HAP-1 (cell line): ENCODE results near the gene TADA2B.

Experiments
- DNase-seq, 2 experiments: peaks; one replicate each; pipeline ENCODE4 v3.0.0-alpha.2; 2016 to 2020; ENCODE audit warnings: low spot score in 2 of 2
- H3K27me3 ChIP-seq: fragments of 250-450 bp; sonication (Bioruptor Pico); 2 replicates; pipeline ENCODE4 v1.5.1; 2020; ENCODE audit warnings: low read depth, mild to moderate bottlenecking, moderate library complexity
- H3K36me3 ChIP-seq: fragments of 250-450 bp; sonication (Bioruptor Pico); replicated peaks from 2 replicates; pipeline ENCODE4 v1.5.1; 2020; ENCODE audit warnings: mild to moderate bottlenecking
- H3K4me1 ChIP-seq: fragments of 250-450 bp; sonication (Bioruptor Pico); 2 replicates; pipeline ENCODE4 v1.5.1; 2020; ENCODE audit warnings: mild to moderate bottlenecking
- H3K4me3 ChIP-seq: fragments of 250-450 bp; sonication (Bioruptor Pico); 2 replicates; pipeline ENCODE4 v1.5.1; 2020; ENCODE audit warnings: mild to moderate bottlenecking, moderate library complexity
- H3K9me3 ChIP-seq: fragments of 250-450 bp; sonication (Bioruptor Pico); 2 replicates; pipeline ENCODE4 v1.5.1; 2020; ENCODE audit warnings: mild to moderate bottlenecking, moderate library complexity
- in situ Hi-C: fragments of 300-500 bp; cut with MboI; formaldehyde crosslinking; loops from 3 replicates; pipeline ENCODE4 v1.14.3; 2020; ENCODE audit warnings: low sequenced_read_pairs, inconsistent platforms, mixed read lengths

TADA2B gene, protein sequence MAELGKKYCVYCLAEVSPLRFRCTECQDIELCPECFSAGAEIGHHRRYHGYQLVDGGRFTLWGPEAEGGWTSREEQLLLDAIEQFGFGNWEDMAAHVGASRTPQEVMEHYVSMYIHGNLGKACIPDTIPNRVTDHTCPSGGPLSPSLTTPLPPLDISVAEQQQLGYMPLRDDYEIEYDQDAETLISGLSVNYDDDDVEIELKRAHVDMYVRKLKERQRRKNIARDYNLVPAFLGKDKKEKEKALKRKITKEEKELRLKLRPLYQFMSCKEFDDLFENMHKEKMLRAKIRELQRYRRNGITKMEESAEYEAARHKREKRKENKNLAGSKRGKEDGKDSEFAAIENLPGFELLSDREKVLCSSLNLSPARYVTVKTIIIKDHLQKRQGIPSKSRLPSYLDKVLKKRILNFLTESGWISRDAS

DNA sequence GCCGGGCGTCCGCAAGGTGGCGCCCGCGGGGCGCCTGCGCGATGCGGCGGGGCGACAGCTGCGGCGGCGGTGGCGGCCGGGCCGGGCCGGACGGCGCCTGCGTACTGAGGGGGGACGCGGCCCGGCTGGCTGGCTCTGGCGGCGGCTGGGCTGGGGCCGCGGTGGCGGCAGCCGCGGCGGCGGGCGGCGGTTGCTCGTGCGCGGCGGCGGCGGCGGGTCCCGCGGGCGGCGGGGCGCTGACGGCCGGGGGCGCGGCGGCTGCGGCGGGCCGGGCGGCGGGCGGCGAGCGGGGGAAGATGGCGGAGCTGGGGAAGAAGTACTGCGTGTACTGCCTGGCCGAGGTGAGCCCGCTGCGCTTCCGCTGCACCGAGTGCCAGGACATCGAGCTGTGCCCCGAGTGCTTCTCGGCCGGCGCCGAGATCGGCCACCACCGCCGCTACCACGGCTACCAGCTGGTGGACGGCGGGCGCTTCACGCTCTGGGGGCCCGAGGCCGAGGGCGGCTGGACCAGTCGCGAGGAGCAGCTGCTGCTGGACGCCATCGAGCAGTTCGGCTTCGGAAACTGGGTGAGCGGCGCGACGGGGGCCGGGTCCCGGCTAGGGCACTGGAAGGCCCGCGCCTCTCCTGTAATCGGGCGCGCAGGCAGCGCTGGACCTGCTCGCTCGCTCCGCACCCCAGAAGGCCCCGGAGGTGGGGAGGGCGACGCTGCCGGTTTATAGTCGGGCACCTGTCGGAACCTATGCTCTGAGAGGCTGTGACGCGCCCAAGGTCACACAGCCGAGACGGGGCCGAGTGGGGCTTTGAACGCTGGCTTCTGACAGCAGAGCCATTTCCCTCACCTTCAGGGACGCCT is at the start of gene TADA2B:
TSS of gene TADA2B (plus strand) at position 89 of the 853 bp plus-strand sequence. CDS start at position 297, 208 bp downstream.
- Histone ChIP-seq H3K4me1 (no peaks in the 10 kb centered on the region; the same call in none of the 2 replicates), H3K27me3 (no peaks in the 10 kb centered on the region), H3K9me3 (no peaks in the 10 kb centered on the region), H3K36me3 (peaks cover 11% of the 10 kb centered on the region), H3K4me3 (peak within 1 kb of the TSS; percentile 96)
- in situ Hi-C loops = no loop called here
- DNase-seq = peak in 1 of 2 experiments; percentile 48

DNA sequence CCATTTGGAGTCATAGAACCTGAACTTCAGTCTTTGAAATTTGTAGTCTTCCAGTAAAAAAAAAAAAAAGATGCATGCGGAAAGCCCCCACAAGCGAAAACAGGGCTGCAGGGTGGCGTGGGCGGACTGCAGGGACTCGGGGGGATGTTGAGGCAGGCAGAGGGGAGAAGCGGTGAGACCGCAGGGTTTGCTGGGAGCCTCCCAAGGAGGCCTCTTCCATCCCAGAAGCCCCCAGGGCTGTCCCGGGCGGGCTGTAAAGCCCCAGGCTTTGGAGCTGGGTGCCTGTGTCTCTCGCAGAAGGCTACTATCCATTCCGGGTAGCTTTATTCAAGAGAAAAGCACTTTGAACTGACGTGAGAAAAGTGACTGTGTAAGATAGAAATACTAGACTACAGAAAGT is 46.7 kb upstream of the TADA2B start:
- in situ Hi-C loops = no loop called here
- H3K36me3 ChIP-seq = peaks cover 69% of the 10 kb centered on the region
- H3K27me3 ChIP-seq = no peaks in the 10 kb centered on the region
- H3K4me3 ChIP-seq = no peak overlapping the region
- peaks cover 23% of the 10 kb centered on the region for H3K4me1 ChIP-seq
- H3K9me3 ChIP-seq = no peaks in the 10 kb centered on the region
- DNase-seq = no peak

DNA sequence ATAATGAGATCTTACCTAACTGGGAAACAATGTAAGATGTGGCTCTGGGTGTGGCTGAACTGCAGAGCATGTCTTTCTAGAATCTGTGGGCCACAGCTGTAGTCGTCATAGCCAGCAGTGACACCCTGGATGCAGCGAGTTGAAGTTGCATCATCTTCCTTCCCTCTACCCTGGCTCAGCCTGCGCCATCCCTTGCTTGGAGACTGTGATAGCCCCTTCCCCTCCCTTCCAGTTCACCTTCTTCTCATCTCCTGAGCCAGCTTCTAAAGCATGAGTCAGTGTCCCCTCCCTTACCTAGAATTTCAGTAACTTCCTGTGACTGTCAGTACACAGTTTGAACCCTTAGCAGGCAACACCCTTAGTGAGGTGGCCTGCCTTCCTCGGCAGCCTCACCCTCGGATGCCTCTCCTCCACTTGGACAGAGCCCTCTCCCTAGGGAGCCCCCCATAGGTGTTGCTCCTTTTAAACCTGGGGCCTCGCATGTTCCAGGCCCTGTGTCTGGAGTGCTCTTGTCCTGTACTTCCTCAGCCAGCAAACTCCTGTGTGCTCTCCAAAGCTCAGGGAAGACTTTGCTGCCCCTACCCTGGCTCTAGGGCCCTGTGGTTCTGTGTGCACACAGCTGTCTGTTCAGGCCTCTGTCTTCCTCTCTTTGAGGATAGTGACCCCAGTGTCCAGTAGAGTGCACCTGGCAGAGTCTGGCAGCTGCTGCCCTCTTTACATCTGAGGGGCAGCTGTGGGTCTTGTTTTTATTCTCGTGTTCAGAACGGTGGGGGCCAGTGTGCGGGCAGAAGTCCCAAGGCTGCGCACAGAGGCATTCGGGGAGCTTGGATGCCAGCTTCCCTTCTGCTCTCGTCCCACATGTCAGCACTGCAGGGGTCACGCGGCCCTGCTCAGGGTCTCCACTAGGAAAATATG is 43.7 kb upstream of the TADA2B start:
- no peaks in the 10 kb centered on the region for H3K4me1 ChIP-seq
- no peak for DNase-seq
- no peaks in the 10 kb centered on the region for H3K9me3 ChIP-seq
- peaks cover 81% of the 10 kb centered on the region for H3K36me3 ChIP-seq
- H3K27me3 ChIP-seq = no peaks in the 10 kb centered on the region
- in situ Hi-C loops = no loop called here
- no peak overlapping the region for H3K4me3 ChIP-seq

GRCh38 chr4:7000421-7001176 is 42.6 kb upstream of the TADA2B start:
- Histone ChIP-seq H3K4me1 (no peaks in the 10 kb centered on the region), H3K27me3 (no peaks in the 10 kb centered on the region), H3K36me3 (peaks cover 83% of the 10 kb centered on the region), H3K4me3 (no peak overlapping the region), H3K9me3 (no peaks in the 10 kb centered on the region)
- in situ Hi-C loops = no loop called here
- no peak for DNase-seq

DNA sequence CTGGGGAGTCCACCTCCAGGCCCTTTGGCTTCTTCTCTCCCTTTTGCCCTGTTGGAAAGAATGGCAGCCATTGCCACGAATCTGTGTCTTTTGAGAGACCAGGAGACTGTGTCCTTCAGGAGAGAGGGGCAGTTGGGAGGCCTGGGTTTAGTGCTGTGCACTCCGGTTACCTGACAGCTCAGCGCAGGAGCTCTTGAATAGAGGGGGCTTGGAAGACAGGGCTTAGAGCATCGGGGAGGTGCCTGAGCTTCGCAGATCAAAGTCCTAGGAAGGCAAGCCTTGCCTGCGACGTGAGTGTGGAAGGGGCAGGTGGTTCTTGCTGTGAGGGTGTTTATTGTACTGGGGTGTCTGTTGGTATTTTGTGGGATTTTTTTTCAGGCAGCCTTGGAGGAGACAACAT is 41.9 kb upstream of the TADA2B start:
- Histone ChIP-seq H3K9me3 (no peaks in the 10 kb centered on the region), H3K4me3 (no peak overlapping the region), H3K36me3 (peaks cover 84% of the 10 kb centered on the region), H3K4me1 (no peaks in the 10 kb centered on the region), H3K27me3 (no peaks in the 10 kb centered on the region)
- in situ Hi-C loops = no loop called here
- no peak for DNase-seq

- peaks cover 84% of the 10 kb centered on the region for H3K36me3 ChIP-seq
- in situ Hi-C loops = no loop called here
- H3K27me3 ChIP-seq = no peaks in the 10 kb centered on the region
- no peak for DNase-seq
- no peak overlapping the region for H3K4me3 ChIP-seq
- H3K4me1 ChIP-seq = no peaks in the 10 kb centered on the region
- no peaks in the 10 kb centered on the region for H3K9me3 ChIP-seq
Observed at GRCh38 chr4:7002336-7002735, 40.8 kb upstream of the TADA2B start.

- in situ Hi-C loops = no loop called here
Observed at GRCh38 chr4:7003176-7003878, 39.8 kb upstream of the TADA2B start.

GRCh38 chr4:7003879-7004240 is 39.3 kb upstream of the TADA2B start:
- H3K36me3 ChIP-seq = peaks cover 92% of the 10 kb centered on the region
- in situ Hi-C loops = no loop called here

More at GRCh38 chr4:7003176-7003878, 39.8 kb upstream of the TADA2B start:
- Histone ChIP-seq H3K36me3 (peaks cover 91% of the 10 kb centered on the region), H3K4me3 (no peak overlapping the region), H3K4me1 (no peaks in the 10 kb centered on the region), H3K9me3 (no peaks in the 10 kb centered on the region), H3K27me3 (no peaks in the 10 kb centered on the region)
- DNase-seq = no peak

DNA sequence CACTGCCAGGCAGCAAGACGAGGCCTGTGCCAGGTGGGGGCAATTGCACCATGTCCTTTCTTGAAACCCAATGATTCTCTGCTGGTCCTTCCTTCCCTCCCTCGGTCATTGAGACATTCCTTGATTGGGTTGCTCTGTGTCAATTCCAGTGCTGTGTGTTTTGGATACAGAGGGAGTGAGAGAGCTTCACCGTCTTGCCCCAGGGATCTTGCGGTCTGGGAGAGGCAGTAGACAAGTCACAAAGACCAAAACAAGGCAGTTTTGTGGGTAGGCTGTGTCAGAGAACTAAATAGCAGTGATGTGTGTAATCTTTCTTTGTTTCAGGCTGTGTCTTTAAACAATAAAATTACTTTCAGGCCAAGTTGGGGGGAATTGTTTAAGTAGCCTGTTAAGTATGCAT is 38.8 kb upstream of the TADA2B start:
- H3K36me3 ChIP-seq = peaks cover 90% of the 10 kb centered on the region
- no peaks in the 10 kb centered on the region for H3K9me3 ChIP-seq
- H3K27me3 ChIP-seq = no peaks in the 10 kb centered on the region
- in situ Hi-C loops = no loop called here
- H3K4me3 ChIP-seq = no peak overlapping the region
- DNase-seq = no peak
- H3K4me1 ChIP-seq = no peaks in the 10 kb centered on the region

More at GRCh38 chr4:7003879-7004240, 39.3 kb upstream of the TADA2B start:
- H3K27me3 ChIP-seq = no peaks in the 10 kb centered on the region
- no peak for DNase-seq
- no peaks in the 10 kb centered on the region for H3K4me1 ChIP-seq
- H3K9me3 ChIP-seq = no peaks in the 10 kb centered on the region
- no peak overlapping the region for H3K4me3 ChIP-seq

DNA sequence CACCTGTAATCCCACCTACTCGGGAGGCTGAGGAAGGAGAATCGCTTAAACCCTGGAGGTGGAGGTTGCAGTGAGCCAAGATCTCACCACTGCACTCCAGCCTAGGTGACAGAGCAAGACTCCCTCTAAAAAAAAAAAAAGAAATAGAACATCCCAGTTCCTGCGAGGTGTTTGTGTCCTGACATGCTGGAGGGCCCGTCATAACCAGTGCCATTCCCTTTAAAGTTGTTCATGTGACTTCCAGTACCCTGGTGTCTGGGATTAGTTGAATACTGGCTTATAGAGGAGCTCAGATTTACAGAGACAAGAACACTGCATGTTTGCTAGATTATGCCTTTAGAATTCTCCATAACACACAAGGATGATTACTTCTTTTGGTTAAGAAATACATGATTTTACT is 37.6 kb upstream of the TADA2B start:
- Histone ChIP-seq H3K9me3 (no peaks in the 10 kb centered on the region), H3K4me3 (no peak overlapping the region), H3K4me1 (no peaks in the 10 kb centered on the region), H3K36me3 (peaks cover 90% of the 10 kb centered on the region), H3K27me3 (no peaks in the 10 kb centered on the region)
- in situ Hi-C loops = no loop called here
- no peak for DNase-seq

GRCh38 chr4:7006411-7006810 is 36.8 kb upstream of the TADA2B start:
- Histone ChIP-seq H3K27me3 (no peaks in the 10 kb centered on the region), H3K4me3 (no peak overlapping the region), H3K9me3 (no peaks in the 10 kb centered on the region), H3K4me1 (no peaks in the 10 kb centered on the region), H3K36me3 (peaks cover 90% of the 10 kb centered on the region)
- DNase-seq = no peak
- in situ Hi-C loops = no loop called here

- no peak for DNase-seq
- peaks cover 88% of the 10 kb centered on the region for H3K36me3 ChIP-seq
- H3K4me3 ChIP-seq = no peak overlapping the region
- in situ Hi-C loops = no loop called here
- H3K9me3 ChIP-seq = no peaks in the 10 kb centered on the region
- H3K27me3 ChIP-seq = no peaks in the 10 kb centered on the region
- H3K4me1 ChIP-seq = no peaks in the 10 kb centered on the region
Observed at GRCh38 chr4:7007142-7007907, 35.8 kb upstream of the TADA2B start.
